GM18508 (cell line): ENCODE data around the gene SLC6A2.

Source experiments
- ATAC-seq: cut with Tn5 transposase; IDR thresholded peaks from one replicate; pipeline ENCODE4 v1.9.1; 2021; ENCODE audit warnings: moderate number of reproducible peaks; ENCODE audit not compliant: insufficient read depth, unreplicated experiment

Gene SLC6A2

DNA sequence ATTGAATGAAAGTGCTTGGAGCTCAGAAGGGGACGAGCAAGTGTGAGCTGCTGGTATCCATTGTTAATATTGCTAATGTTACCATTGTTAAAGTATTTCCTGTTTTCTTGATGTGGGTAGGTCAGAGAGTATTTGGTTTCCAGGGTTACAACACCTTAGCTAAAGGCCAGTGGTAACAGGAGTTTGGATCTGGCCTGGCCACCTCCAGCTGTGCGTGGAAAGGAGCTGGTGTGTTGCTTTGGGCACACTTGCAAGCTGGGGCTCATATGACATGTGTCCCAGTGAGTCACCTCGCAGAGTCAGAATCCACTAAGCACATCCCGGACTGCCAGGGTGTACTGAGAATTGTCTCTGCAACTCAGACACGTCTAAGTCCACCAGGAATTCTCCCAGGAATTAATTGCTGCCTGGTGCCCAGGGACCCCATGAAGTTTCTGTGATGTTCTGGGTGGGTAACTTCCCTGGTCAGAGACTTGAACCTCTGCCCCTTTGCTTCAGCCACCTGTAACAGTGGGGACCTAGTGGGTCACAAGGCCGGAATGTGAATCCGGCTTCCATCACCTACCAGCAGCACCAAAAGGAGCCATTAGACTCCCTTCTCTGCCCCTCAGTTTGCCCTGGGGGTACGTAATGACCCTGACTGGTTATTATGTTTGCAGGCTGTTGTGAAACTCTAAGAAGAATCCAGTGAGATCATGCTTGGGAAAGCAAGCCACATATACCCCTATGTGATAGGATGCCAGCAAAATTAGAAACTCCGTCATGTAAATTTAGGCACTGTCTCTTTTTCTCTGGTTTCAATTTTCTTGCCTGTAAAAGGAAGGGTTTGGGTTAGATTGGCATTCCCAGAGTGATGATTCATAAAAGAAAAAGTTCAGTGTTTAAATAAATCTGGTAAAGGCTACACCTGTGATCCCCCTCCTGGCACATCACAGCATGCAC is 12.8 kb downstream of the SLC6A2 start:
- no peak for ATAC-seq

- ATAC-seq: no peak
These were observed 15.6 kb downstream of the SLC6A2 start for GRCh38 chr16:55671206-55671973.

DNA sequence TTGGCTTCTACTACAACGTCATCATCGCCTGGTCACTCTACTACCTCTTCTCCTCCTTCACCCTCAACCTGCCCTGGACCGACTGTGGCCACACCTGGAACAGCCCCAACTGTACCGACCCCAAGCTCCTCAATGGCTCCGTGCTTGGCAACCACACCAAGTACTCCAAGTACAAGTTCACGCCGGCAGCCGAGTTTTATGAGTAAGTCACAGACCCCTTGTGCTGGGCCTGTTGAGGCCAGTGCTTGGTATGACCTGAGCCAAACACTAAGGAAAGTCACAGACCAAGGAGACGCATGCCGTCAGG is 16.1 kb downstream of the SLC6A2 start:
- ATAC-seq: no peak

DNA sequence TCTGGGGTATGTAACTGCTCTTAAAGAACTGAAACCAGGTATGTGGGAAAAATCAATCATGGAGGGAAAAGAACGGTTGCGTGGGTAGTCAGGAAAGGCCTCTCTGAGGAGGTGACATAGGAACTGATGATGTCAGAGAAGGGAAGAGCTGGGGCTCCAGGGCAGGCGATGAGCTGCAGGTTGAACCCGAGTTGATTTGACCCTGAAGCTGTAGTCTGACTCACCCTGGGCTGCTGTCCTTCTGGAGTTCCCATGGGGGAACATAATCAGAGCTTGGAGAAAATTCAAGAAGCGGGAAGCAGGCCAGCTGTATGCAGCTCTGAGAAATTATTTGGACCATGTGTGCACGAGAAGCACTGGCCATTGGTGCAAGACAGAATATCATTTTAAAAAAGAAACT is 16.7 kb downstream of the SLC6A2 start:
- no peak for ATAC-seq

DNA sequence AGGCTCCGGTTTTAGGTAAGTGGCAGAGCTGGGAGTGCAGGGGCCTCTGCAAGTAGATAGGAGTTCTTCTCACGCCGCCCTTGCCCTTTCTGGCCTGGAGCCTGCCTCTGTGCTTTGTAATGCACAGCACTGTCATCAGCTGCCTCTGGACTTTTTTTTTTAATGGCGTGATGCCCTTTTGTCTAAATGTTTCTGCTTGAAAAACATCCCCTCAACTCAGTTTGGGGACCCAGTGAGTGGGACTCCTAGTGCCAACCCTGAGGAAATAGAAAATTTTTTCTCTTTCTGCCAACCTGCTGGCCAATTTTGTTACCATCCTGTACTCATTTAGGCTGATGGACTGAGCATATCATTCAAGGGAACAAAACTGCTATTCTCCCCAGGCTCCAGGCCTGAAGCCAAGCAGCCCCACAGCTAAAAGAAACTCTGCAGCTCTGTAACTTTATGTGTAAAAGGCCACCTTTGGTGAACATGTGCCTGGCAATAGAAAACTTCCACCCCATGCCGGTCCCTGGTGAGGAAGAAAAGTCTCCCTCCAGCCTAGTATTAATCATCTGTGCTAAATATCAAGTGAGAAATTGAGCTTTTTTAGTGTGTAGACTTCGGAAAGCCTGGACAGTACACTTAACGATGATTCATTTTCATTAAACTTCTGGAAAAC is 22.5 kb downstream of the SLC6A2 start:
- ATAC-seq: no peak

GRCh38 chr16:55682086-55682485 is 26.3 kb downstream of the SLC6A2 start:
- no peak for ATAC-seq

DNA sequence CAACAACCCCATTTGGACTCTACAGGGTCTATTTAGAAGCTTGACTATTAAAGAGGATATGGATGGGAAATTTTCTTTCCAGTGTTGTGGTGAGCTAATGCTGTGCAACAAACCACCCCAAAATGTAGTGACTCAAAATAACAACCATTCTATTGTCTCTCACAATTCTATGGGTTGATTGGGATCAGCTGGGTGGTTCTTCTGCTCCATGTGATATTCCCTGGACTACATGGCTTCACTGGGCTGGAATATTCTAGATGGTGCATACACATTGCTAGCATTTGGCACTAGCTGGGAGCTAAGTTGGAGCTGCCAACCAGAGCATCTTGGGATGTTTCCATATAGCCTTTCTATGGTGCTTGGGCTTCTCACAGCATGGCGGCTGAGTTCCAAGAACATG is 30.2 kb downstream of the SLC6A2 start:
- no peak for ATAC-seq

- no peak for ATAC-seq
These were observed 30.9 kb downstream of the SLC6A2 start for GRCh38 chr16:55686671-55687070.

DNA sequence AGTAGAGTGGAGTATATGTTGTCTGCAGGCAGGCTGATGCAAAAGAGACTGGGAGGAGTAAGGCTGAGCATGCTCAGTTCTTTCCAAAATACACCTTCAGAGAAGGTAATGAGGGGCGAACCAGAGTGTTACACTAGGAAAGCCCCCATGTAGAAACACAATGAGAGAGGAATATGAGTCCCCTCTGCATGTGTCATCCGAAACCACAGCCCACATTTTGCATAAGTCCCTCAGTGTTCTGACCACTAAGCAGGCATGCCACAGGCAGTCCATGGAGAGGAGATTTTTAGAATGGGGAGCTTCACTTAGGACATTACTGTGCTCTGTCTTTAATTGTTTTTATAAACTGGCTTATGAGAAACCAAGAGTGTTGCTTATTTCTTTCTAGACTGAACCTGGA is 32.0 kb downstream of the SLC6A2 start:
- no peak for ATAC-seq

DNA sequence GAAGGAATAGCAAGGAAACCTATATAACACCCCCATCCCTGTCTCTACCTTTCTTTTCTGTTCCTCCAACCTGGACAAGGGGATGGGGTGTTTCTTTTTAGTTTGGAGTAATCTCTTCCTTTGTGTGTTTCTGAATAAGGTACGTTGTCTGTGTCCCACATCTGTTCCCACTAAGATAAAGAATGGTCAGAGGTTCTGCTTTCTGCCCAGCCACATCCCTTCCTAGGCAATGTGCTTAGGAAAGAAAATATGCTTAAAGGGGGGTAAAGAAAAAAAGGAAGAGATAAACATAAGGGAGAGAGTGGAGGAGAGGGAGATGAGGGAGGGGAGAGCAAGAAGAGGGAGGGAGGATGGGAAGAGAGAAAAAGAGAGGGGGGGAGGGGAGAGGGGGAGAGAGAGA is 35.1 kb downstream of the SLC6A2 start:
- no peak for ATAC-seq

GRCh38 chr16:55691771-55692170 is 36.0 kb downstream of the SLC6A2 start:
- no peak for ATAC-seq

- ATAC-seq: no peak
These were observed 39.8 kb downstream of the SLC6A2 start for GRCh38 chr16:55695595-55695994.

DNA sequence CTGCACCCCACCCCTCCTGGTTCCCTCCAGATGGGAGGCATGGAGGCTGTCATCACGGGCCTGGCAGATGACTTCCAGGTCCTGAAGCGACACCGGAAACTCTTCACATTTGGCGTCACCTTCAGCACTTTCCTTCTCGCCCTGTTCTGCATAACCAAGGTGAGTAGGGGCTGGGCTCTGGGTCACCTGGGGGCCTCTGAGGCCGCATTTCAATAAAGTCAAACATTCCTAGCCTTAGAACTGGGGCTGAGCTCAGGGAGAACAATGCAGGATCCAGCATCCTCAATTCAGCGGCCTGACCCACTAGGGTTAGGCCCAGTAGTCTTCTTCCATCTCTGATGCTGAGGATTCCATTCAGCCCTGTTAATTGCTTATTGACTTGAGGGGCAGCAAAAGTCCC is 42.1 kb downstream of the SLC6A2 start:
- ATAC-seq: no peak

DNA sequence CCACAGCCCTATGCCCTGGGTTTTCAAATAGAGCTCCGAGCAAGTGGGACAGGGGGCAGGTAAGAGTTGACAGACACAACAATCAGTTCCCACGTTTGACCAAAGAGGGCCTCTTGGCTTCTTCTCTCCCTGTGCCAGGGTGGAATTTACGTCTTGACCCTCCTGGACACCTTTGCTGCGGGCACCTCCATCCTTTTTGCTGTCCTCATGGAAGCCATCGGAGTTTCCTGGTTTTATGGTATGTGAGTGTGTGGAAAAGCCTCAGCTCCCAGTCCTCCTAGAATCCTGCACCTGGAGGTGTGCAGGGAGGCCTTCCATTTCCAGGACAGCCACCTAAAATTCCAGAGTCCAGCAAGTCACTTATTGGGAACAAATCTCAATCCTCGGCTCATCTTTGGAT is 42.5 kb downstream of the SLC6A2 start:
- no peak for ATAC-seq

DNA sequence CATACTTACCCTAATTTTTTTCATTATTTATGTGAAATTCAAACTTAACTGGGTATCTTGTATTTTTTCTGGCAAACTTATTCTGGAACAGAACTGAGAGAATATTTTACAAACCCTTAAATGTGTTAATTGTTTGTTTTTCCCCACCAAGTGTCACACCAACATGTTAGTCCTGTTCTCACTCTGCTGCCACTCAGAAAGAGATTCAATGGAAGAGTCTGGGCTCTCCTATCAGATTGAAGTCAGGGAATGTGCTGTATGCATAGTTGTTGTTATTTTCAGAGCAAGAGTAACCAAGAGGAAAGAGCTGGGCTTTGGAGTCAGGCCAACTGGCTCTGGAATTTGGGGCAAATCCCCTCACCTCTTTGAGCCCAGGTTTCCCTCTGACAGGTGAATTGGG is 43.2 kb downstream of the SLC6A2 start:
- no peak for ATAC-seq

- no peak for ATAC-seq
These were observed 43.8 kb downstream of the SLC6A2 start for GRCh38 chr16:55699616-55700015.

DNA sequence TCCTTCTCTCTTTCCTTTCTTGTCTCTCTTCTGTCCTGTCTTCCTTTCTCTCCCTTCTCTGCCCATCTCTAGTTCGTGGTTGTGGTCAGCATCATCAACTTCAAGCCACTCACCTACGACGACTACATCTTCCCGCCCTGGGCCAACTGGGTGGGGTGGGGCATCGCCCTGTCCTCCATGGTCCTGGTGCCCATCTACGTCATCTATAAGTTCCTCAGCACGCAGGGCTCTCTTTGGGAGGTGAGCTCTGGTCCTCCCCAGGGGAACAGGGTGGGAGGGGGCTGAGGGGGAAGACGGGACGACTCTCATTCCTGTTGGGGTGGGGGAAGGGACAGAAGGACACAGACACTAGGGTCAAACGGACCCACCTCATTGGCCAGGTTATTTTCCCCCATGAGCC is 44.3 kb downstream of the SLC6A2 start:
- no peak for ATAC-seq

DNA sequence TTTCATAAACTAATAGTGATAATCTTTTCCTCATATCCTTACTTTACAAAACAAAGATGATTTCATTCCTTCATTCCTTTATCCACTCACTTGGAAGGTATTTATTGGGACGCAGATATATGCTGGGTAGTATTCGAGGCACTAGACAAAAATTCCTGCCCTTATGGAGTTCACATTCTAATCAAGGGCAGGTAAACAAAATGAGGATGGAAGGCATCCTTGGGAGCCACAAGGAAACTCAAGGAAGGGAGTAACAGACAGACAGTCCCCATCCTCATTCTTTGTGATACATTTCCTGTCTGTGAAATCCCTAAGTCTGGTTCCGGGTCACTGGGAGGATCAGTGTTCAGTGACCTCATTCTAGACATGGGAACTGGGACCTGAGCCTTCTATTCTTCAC is 45.2 kb downstream of the SLC6A2 start:
- ATAC-seq: no peak

DNA sequence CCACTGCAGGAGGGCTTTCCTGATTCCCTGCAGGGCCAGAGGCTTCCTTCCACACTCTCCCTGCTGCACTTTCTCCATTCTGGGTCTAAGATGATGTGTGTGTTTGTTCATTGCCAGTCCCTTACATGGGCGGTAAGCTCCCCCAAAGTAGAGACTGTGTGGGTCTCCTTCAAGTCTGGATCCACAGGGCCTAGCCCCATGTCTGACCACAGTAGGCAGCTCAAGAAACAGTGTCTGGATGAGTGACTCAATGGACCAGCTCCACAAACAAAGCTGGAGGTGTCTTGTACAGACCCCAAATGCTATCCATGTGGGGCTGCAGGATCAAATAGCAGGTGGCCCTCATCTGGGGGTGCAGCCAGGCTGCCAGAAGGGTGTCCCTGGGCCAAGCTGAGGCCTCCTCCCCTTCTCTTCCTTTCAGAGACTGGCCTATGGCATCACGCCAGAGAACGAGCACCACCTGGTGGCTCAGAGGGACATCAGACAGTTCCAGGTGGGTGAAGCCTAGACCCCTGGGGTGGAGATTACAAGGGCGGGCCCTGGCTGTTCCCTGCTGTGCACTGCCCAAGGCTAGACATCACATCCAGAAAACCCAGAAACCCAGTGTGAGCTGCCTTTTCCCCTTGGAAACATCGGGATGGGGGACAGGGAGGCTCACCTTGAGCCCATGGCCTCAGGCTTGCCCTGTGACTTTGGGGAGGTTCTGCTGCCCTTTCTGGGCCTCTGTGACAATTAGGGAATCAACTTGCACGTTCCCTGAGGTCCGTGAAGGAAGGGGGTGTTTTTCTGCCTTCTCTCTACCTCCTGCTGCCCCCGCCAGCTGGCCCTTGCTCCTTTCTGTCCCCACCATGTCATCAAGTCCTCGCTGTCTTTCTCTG is 45.9 kb downstream of the SLC6A2 start:
- ATAC-seq: no peak
